IMR-90 (cell line): ENCODE data around the gene UACA. TPM values are rescaled to one million over a fixed set of nuclear protein-coding genes. Genes with fewer than 3 reads are reported as not detected.

Source experiments
- ATAC-seq: fragments of 200-7000 bp; cut with Tn5 transposase; 2 replicates; pipeline ENCODE4 v1.9.1; 2020; ENCODE audit warnings: low read depth, mild to moderate bottlenecking, moderate library complexity
- BruUV-seq: library from RNA; stranded (reverse); fragments of 400-500 nt; replicated peaks from 2 replicates; lab custom pipeline; 2021; lab: Mats Ljungman, UMichigan
- CTCF ChIA-PET: fragments of 300-600 bp; formaldehyde crosslinking; extraction: SDS; loops from one replicate; lab custom pipeline; 2021; ENCODE audit warnings: antibody characterized with exemption; lab: Yijun Ruan, JAX
- POLR2A ChIA-PET: fragments of 300-600 bp; sonication (Branson Sonifier 250); formaldehyde crosslinking; loops from one replicate; lab custom pipeline; 2022; ENCODE audit warnings: antibody characterized with exemption; ENCODE audit not compliant: unreplicated experiment; lab: Charles Lee
- DNase-seq: peaks from one replicate; pipeline ENCODE4 v3.0.0; 2013
- H2AFZ ChIP-seq: replicated peaks from 2 replicates; pipeline ENCODE3; 2013; ENCODE audit warnings: low read length, mild to moderate bottlenecking; ENCODE audit not compliant: poor library complexity
- H2AK5ac ChIP-seq: 2 replicates; pipeline ENCODE4 v1.6.1; 2013; ENCODE audit warnings: low read depth, low read length, inconsistent platforms
- H2AK9ac ChIP-seq: replicated peaks from 2 replicates; pipeline ENCODE3; 2013; ENCODE audit warnings: mild to moderate bottlenecking, low read depth, low read length, moderate library complexity; ENCODE audit not compliant: poor library complexity
- H2BK120ac ChIP-seq: 2 replicates; pipeline ENCODE4 v1.6.1; 2013; ENCODE audit warnings: low read depth, low read length, inconsistent platforms
- H2BK15ac ChIP-seq: 3 replicates; pipeline ENCODE4 v1.6.1; 2013; ENCODE audit warnings: low read depth, low read length, inconsistent platforms
- H2BK20ac ChIP-seq: 2 replicates; pipeline ENCODE4 v1.6.1; 2013; ENCODE audit warnings: low read depth, mild to moderate bottlenecking, inconsistent platforms, low read length, moderate library complexity
- H2BK5ac ChIP-seq: 2 replicates; pipeline ENCODE4 v1.6.1; 2013; ENCODE audit warnings: mild to moderate bottlenecking, low read depth, low read length, inconsistent platforms; ENCODE audit not compliant: poor library complexity, severe bottlenecking
- H3K14ac ChIP-seq: replicated peaks from 2 replicates; pipeline ENCODE4 v1.6.1; 2013; ENCODE audit warnings: low read depth, low read length, inconsistent platforms
- H3K18ac ChIP-seq: 2 replicates; pipeline ENCODE4 v1.6.1; 2013; ENCODE audit warnings: low read depth, low read length, control low read depth
- H3K23ac ChIP-seq: 2 replicates; pipeline ENCODE4 v1.6.1; 2013; ENCODE audit warnings: low read depth, low read length, inconsistent platforms
- H3K27ac ChIP-seq: 2 replicates; pipeline ENCODE4 v1.5.1; 2013; ENCODE audit warnings: mild to moderate bottlenecking, control low read depth, low read length; ENCODE audit not compliant: insufficient read depth
- H3K27me3 ChIP-seq: 2 replicates; pipeline ENCODE4 v1.6.1; 2013; ENCODE audit warnings: low read length; ENCODE audit not compliant: control insufficient read depth, insufficient read depth
- H3K36me3 ChIP-seq: 2 replicates; pipeline ENCODE4 v1.6.1; 2013; ENCODE audit warnings: low read length, mixed read lengths; ENCODE audit not compliant: control insufficient read depth, insufficient read depth
- H3K4ac ChIP-seq: 2 replicates; pipeline ENCODE4 v1.6.1; 2013; ENCODE audit warnings: low read depth, low read length, inconsistent platforms
- H3K4me1 ChIP-seq: 2 replicates; pipeline ENCODE4 v1.6.1; 2013; ENCODE audit warnings: low read length, mixed read lengths; ENCODE audit not compliant: control insufficient read depth, insufficient read depth
- H3K4me2 ChIP-seq: 2 replicates; pipeline ENCODE4 v1.6.1; 2013; ENCODE audit warnings: low read depth, mild to moderate bottlenecking, control low read depth, low read length, moderate library complexity
- H3K4me3 ChIP-seq: 2 replicates; pipeline ENCODE4 v1.5.1; 2013; ENCODE audit warnings: low read depth, mild to moderate bottlenecking, control low read depth, low read length, moderate library complexity; ENCODE audit not compliant: insufficient read depth
- H3K56ac ChIP-seq: 2 replicates; pipeline ENCODE4 v1.6.1; 2013; ENCODE audit warnings: low read length, inconsistent platforms; ENCODE audit not compliant: insufficient read depth; ENCODE audit errors: extremely low read depth
- H3K79me1 ChIP-seq, 2 experiments: 2 replicates each; pipeline ENCODE4 v1.6.1; 2013; ENCODE audit warnings: low read length in 2 of 2, inconsistent platforms in 1 of 2, low read depth in 1 of 2
- H3K9ac ChIP-seq: 2 replicates; pipeline ENCODE4 v1.6.1; 2013; ENCODE audit warnings: low read depth, low read length, control low read depth
- H3K9me1 ChIP-seq: 2 replicates; pipeline ENCODE4 v1.6.1; 2013; ENCODE audit warnings: low read length, inconsistent platforms; ENCODE audit not compliant: insufficient read depth
- H3K9me3 ChIP-seq: 2 replicates; pipeline ENCODE4 v1.6.1; 2013; ENCODE audit warnings: low read length; ENCODE audit not compliant: control insufficient read depth, insufficient read depth
- H4K20me1 ChIP-seq: 2 replicates; pipeline ENCODE4 v1.6.1; 2013; ENCODE audit warnings: low read length, inconsistent platforms; ENCODE audit not compliant: insufficient read depth
- H4K5ac ChIP-seq: 2 replicates; pipeline ENCODE4 v1.6.1; 2013; ENCODE audit warnings: mild to moderate bottlenecking, low read depth, low read length, control low read depth
- H4K8ac ChIP-seq, 2 experiments: 2 replicates each; pipeline ENCODE4 v1.6.1; 2013; ENCODE audit warnings: low read depth in 2 of 2, low read length in 2 of 2, control low read depth in 1 of 2, inconsistent platforms in 1 of 2
- H4K91ac ChIP-seq: 2 replicates; pipeline ENCODE4 v1.6.1; 2013; ENCODE audit warnings: low read depth, low read length, inconsistent platforms; ENCODE audit not compliant: insufficient read depth
- BHLHE40 ChIP-seq: fragments of 150-350 bp; IDR thresholded peaks from 2 replicates; pipeline ENCODE4 v1.6.1; 2016; ENCODE audit warnings: mild to moderate bottlenecking, low read depth, low read length
- CEBPB ChIP-seq: IDR thresholded peaks from 2 replicates; pipeline ENCODE4 v1.6.1; 2012; ENCODE audit warnings: low read depth, low read length, improper control_type of control experiment
- FOS ChIP-seq: fragments of 150-350 bp; IDR thresholded peaks from 2 replicates; pipeline ENCODE4 v1.6.1; 2016; ENCODE audit warnings: low read depth, low read length
- MAZ ChIP-seq: IDR thresholded peaks from 2 replicates; pipeline ENCODE4 v1.6.1; 2012; ENCODE audit warnings: low read depth, mild to moderate bottlenecking, low read length, improper control_type of control experiment, moderate library complexity, borderline replicate concordance
- POLR2A ChIP-seq: IDR thresholded peaks from 2 replicates; pipeline ENCODE4 v1.6.1; 2012; ENCODE audit warnings: mild to moderate bottlenecking, low read depth, low read length
- WGBS, 2 experiments: methylation state at CpG; one replicate each; pipeline versions ENCODE4 v1.1.5 to v1.1.7; 2013; ENCODE audit warnings: missing lambda C conversion rate in 2 of 2; ENCODE audit not compliant: insufficient read length in 1 of 2; ENCODE audit errors: extremely low coverage in 2 of 2; 5-methylcytosine and 5-hydroxymethylcytosine counted together
- dilution Hi-C: fragments of 300-500 bp; cut with HindIII; formaldehyde crosslinking; loops from one replicate; pipeline ENCODE4 v1.14.3; 2018; ENCODE audit warnings: low sequenced_read_pairs; ENCODE audit not compliant: unreplicated experiment
- in situ Hi-C: fragments of 300-500 bp; cut with MboI; formaldehyde crosslinking; loops from 3 replicates; pipeline ENCODE4 v1.14.3; 2019; ENCODE audit warnings: low sequenced_read_pairs, inconsistent platforms, mixed read lengths
- intact Hi-C: fragments of 100-400 bp; cut with micrococcal nuclease; formaldehyde crosslinking; loops from 2 replicates; pipeline ENCODE4 v1.10.0; 2022
- polyA plus RNA-seq, 3 experiments: library from polyadenylated mRNA; depleted of rRNA; stranded (reverse); fragments of >200 nt; gene quantifications; 2 replicates each; pipeline ENCODE4 v1.2.3, GENCODE V29; 2012; ENCODE audit warnings: low replicate concordance in 1 of 3
- total RNA-seq: library from RNA; depleted of rRNA; stranded (reverse); fragments of >200 nt; gene quantifications from 2 replicates; pipeline ENCODE4 v1.2.3, GENCODE V29; 2012

Gene UACA
- total and polyA plus RNA-seq, 2 of the 4 experiments (the other 2 are of a cell fraction), result 156 to 507 TPM

GRCh38 chr15:70802629-70803028 lies 39.3 kb upstream of the UACA start:
- Histone ChIP-seq H3K56ac (peak overlapping the region; percentile 69), H2BK120ac (peak overlapping the region; percentile 100), H3K9me1 (peaks cover 44% of the 10 kb centered on the region), H4K5ac (peak overlapping the region; percentile 91), H3K27ac (peak overlapping the region; percentile 70), H4K8ac (peak overlapping the region; percentile 29 to 90), H3K79me1 (peaks cover 3 to 52% of the 10 kb centered on the region in 2 experiments; a peak in 3 of 4 replicates), H2BK20ac (peak overlapping the region; percentile 100), H3K4me2 (peak overlapping the region; percentile 41; the same call in 1 of the 2 replicates), H3K9ac (no peak overlapping the region; the same call in 1 of the 2 replicates), H3K9me3 (no peaks in the 10 kb centered on the region), H3K4me1 (peaks cover 34% of the 10 kb centered on the region), H3K36me3 (no peaks in the 10 kb centered on the region), H3K4me3 (no peak overlapping the region), H2BK5ac (peak overlapping the region; percentile 99), H3K23ac (peak overlapping the region; percentile 99), H3K4ac (peak overlapping the region; percentile 100), H3K18ac (peak overlapping the region; percentile 93), H2BK15ac (peak overlapping the region; percentile 91), H2AK9ac (peak overlapping the region; percentile 85), H2AK5ac (peak overlapping the region; percentile 99), H2AFZ (peak overlapping the region; percentile 61), H3K27me3 (no peaks in the 10 kb centered on the region), H4K20me1 (no peaks in the 10 kb centered on the region), H4K91ac (peak overlapping the region; percentile 94), H3K14ac (peak overlapping the region; percentile 100)
- no TSS peak for BruUV-seq
- ChIA-PET CTCF (no interaction called here), POLR2A (no interaction called here)
- peak; percentile 30; the same call in 1 of the 2 replicates for ATAC-seq
- DNase-seq, result peak; percentile 91
- in situ Hi-C loops (no loop called here), dilution Hi-C loops (no loop called here), intact Hi-C loops (no loop called here)
- TF ChIP-seq BHLHE40 (no peak), CEBPB (no peak), FOS (peak; percentile 32; the same call in 1 of the 2 replicates), MAZ (no peak), POLR2A (no peak)
- 43% methylated on average over 3 of the region's 4 CpGs; no CpG with 5 or more reads in 1 of the 2 experiments for WGBS, 2 experiments
